Left renal pelvis (tissue), 4 donors: ENCODE measurements around the gene GATA1. TPM values are rescaled to one million over a fixed set of nuclear protein-coding genes. Genes with fewer than 3 reads are reported as not detected.

Experiments
- DNase-seq, 4 donors: peaks; one replicate each; pipeline ENCODE4 v3.0.0-alpha.2; 2013; ENCODE audit warnings: low read depth in 4 of 4, low spot score in 3 of 4
- polyA plus RNA-seq, 4 donors: library from polyadenylated mRNA; unstranded; fragments of 120-200 nt; gene quantifications; one replicate each; pipeline ENCODE4 v1.2.1, GENCODE V29; 2013; ENCODE audit not compliant: insufficient read length in 4 of 4

GATA1 gene
- 1 to 10 TPM in 1 of 4 donors, under 1 TPM in 3; 0.26 to 2.4 (median 0.55) TPM for polyA plus RNA-seq

- DNase-seq = no peak
Measured at GRCh38 chrX:48786341-48786800, at the start of gene GATA1. Gene GATA1, plus strand, starts transcription at chrX:48786590. Its CDS starts 4,520 bp downstream, at chrX:48791110.

GRCh38 chrX:48736878-48737212, 49.5 kb upstream of the GATA1 start:
- no peak for DNase-seq

DNA sequence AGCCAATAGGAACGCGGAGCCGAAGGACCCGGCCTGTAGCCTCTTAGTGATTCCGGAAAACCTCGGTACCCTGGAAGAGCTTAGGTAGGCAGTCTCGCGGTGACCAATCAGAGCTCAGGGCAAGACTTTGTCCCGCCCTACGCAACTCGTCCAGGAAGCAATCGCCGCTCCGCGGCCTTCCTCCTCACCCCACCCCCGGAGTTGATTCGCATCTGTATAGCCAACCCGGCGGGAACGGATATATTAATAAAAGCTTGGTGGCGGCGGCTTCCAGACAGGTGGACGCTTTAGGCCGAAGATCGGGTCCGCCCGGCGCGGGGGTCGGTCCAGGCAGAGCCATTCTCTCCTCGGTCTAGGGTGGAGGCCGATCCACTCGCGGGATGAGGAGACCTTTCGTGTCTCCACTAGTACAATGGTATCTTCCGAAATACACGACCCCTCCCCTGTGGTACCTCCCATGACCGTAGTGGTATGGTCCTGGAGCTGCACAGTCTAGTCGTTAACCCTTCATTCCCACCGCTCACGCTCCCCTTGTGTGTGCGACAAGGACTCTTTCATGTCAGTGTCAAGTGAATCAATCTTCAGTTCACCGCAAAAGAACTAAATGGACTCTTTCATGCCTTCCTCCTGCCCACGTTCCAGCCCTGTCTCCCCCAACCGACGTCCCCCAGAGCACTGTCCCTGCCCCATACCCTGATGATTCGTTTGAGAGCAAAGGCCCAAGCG, 49.0 kb upstream of the GATA1 start:
- DNase-seq = peak; percentile 85 to 93 (median 90)

GRCh38 chrX:48737940-48738339, 48.5 kb upstream of the GATA1 start:
- DNase-seq = no peak

GRCh38 chrX:48741834-48742233, 44.6 kb upstream of the GATA1 start:
- no peak for DNase-seq

- no peak for DNase-seq
Measured at GRCh38 chrX:48745222-48745621, 41.2 kb upstream of the GATA1 start.

- DNase-seq = no peak
Measured at GRCh38 chrX:48747415-48748016, 38.9 kb upstream of the GATA1 start.

DNA sequence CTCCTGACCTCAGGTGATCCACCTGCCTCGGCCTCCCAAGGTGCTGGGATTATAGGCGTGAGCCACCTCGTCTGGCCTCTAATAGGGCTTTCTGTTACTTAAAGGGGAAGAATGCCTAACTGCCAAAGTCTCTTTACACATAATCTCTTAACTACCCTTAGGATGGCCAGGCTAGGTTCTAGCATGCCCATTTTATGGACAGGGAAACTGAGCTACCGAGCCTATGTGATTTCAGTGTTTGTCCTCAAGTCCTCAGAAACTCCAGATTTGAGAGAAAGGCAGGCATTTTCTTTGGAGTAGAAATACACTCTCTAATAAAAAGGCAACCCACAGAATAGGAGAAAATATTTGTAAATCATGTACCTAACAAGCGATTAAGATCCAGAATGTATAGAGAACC, 37.2 kb upstream of the GATA1 start:
- no peak for DNase-seq

- no peak for DNase-seq
Measured at GRCh38 chrX:48751343-48751742, 35.0 kb upstream of the GATA1 start.

- no peak for DNase-seq
Measured at GRCh38 chrX:48752498-48752897, 33.9 kb upstream of the GATA1 start.

GRCh38 chrX:48753708-48754228, 32.6 kb upstream of the GATA1 start:
- no peak for DNase-seq

- DNase-seq = no peak
Measured at GRCh38 chrX:48754238-48754637, 32.2 kb upstream of the GATA1 start.

GRCh38 chrX:48761674-48762471, 24.5 kb upstream of the GATA1 start, which contains the start of gene GLOD5:
Gene GLOD5, plus strand, starts transcription at chrX:48761747. Its CDS starts 44 bp downstream, at chrX:48761791.
- DNase-seq = peak in 1 of 4 donors; percentile 29

GRCh38 chrX:48769230-48769629, 17.2 kb upstream of the GATA1 start:
- DNase-seq = no peak

DNA sequence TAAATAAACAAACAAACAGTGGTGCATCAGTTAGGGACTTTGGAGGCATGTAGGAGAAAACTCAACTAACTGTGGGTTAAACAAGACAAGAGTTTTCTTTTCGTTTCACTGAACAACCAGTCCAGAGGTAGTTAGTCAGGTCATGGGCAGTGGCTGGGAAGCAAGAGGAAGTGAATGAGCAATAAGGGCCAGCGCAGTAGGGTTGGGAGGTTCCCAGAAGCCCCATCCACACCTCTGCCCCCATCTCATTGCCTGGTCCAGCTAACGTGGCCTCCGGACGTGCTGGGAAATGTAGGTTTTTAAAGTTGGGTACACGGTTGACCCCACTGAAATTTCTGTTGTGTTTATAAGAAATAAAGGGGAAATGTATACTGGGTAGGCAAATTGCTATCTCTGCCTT, 16.1 kb upstream of the GATA1 start:
- DNase-seq = no peak

DNA sequence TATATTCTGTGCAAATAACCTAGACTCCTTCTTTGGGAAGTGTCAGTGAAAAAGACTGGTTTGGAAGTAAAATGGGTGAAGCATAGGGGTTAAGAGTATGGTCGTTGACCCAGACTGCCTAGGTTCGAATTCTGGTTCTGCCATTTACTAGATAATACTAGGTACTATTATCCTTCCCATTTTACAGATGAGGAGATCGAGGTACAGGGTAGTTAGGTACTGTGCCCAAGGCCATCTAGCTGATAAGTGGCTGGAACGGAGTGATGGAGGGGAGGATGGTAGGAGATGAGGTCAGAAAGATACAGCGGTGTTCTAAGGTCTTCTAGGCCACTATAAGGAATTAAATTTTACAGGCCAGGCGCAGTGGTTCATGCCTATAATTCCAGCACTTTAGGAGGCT, 13.8 kb upstream of the GATA1 start:
- no peak for DNase-seq

DNA sequence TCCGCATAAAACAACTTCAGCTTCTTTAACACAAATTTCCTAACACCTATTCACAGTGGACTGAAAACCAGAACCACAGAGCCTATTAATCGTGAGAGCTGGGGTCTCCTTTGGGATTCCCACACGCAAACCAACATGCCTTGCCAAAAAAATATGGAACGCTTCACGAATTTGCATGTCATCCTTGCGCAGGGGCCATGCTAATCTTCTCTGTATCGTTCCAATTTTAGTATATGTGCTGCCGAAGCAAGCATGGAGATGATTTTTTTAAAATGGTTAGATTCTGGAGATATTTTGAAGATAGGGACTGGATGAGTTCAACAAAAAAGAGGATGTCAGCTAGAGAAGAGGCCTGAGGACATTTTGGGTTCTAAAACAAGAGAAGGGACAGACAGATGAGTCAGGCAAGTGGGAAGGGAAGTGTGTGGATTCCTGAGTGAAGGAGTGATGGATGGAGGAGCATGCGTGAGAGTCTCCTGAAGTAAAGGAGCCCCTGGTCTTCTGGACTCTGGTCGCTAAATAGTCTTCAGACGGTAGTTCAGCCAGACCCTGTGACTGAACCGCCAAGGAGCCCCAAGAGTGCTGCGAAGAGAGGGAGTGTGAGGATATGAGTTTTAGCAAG, 9.5 kb upstream of the GATA1 start:
- no peak for DNase-seq

- no peak for DNase-seq
Measured at GRCh38 chrX:48779399-48779798, 7.0 kb upstream of the GATA1 start.

GRCh38 chrX:48781705-48782104, 4.7 kb upstream of the GATA1 start:
- DNase-seq = no peak

DNA sequence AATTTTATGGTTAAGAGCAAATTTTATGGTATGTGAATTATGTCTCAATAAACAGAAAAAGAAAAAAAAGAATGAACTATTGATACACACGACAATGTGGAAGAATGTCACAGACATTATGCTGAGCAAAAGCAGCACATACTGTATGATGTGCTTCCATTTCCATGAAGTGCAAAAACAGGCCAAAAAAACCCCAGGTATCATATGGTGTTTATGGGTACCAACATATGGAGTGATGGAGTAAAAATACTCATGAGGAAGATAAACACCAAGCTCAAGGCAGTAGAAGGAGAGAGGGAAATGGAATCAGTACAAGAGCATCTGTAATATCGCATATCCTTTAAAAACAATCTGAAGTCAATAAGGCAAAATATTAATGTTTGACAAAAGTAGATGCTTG, 4.2 kb upstream of the GATA1 start:
- no peak for DNase-seq

DNA sequence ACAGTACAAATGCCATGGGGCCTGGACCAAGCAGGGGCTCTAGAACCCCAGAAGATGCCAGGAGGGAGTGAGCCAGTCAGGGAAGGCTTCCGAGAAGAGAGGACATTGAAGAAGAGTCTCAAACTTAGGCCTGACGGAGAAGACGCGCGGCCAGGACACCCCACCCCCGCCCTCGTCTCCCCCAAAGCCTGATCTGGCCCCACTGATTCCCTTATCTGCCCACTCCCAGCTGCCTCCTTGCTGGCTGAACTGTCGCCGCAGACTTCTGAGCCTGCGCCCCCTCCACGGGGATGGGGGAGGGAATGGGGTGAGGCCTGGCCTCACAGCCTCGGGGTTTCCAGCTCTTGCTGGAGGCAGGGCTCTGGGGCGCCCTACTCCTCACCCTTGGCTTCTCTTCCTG, 3.6 kb upstream of the GATA1 start:
- no peak for DNase-seq
